NCI-H524 treated with DMSO at 0.1 percent for 48 hours (cell line): ENCODE measurements around the gene PRR36.

Experiments
- DNase-seq: peaks from one replicate; lab custom pipeline; 2025; lab: John Stamatoyannopoulos, UW

The PRR36 gene

DNA sequence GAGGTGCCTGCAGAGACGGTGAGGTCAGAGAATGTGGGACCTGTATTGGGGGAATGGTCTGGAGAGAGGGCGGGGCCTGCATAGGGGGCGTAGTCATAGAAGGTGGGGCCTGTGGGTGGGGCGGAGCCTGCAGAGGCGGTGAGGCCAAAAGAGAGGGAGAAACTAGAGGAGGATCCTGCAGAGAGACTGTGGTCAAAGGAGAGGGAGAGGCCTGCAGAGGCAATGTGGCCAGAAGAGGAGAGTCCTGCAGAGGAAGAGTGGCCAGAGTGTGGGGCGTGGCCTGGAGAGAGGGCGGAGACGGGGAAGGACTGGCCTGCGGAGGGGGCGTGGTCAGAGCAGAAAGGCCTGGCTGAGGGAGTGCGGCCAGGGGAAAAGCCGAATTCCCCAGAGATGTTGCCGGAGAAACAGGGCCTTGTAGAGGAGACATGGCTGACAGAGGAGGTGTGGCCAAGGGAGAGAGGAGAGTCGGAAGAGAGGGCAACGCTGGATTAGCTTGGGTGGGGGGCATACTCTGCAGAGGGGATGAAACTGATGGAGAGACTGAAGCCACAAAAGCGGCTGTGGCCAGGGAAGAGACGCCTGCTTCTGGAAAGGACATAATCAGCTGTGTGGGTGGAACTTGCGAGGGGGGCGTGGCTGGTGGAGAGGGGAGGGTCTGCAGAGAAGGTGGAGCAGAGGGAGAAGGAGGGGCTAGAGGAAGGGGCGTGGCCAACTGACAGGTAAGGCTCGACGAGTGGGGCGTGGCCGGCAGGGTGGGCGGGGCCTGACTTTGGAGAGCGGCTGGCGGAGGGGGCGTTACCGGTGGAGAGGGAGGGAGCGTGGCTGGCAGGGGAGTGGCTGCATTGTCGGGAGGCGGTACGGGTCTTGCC is 2.5 kb downstream of the PRR36 start:
- no peak for DNase-seq

DNA sequence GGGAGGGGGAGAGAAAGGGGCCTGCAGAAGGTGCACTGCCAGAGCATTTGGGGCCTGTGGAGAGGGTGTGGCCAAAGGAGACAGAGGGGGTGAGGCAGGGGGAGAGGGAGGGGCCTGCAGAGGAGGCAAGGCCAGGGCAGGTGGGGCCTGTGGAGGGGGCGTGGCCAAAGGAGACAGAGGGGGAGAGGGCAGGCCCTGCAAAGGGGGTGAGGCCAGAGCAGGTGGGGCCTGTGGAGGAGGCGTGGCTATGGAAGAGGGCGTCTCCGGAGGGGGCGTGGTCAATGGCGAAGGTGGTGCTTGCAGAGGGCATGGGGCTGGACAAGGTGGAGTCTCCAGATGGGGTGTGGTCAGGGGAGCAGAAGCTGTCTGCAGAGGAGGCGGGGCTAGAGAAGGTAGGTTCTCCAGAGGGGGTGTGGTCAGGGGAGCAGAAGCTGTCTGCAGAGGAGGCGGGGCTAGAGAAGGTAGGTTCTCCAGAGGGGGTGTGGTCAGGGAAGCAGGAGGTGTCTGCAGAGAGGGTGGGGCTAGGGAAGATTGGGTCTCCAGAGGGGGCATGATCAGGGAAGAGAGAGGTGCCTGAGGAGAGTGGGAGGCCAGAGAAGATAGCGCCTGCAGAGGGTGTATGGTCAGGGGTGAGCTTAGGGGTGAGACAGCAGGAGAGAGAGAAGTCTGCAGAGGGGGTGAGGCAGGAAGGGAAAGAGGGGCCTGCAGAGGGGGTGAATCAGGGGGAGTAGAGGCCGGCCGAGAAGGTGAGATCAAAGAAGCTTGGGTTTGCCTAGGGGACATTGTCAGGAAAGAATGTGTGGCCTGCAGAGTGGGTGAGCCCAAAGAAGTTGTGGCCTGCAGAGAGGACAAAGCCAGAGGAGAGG is 3.4 kb downstream of the PRR36 start:
- no peak for DNase-seq

DNA sequence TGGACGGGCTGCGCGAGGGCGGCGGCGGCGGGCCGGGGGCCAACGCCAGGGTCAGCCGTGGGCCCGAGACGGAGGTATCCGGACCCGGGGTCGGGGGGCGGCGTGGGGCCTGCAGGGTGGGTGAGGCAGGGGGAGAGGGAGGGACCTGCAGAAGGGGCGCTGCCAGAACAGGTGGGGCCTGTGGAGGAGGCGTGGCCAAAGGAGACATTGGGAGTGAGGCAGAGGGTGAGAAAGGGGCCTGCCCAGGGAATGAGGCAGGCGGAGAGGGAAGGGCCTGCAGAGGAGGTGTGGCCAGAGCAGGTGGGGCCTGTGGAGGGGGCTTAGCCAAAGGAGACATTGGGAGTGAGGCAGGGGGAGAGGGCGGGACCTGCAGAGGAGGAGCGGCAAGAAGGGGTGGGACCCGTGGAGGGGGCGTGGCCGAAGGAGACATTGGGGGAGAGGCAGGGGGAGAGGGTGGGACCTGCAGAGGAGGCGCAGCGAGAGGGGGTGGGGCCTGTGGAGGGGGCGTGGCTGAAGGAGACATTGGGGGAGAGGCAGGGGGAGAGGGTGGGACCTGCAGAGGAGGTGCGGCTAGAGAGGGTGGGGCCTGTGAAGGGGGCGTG is 4.2 kb downstream of the PRR36 start:
- DNase-seq: no peak

GRCh38 chr19:7869453-7869909 is 4.7 kb downstream of the PRR36 start:
- no peak for DNase-seq

DNA sequence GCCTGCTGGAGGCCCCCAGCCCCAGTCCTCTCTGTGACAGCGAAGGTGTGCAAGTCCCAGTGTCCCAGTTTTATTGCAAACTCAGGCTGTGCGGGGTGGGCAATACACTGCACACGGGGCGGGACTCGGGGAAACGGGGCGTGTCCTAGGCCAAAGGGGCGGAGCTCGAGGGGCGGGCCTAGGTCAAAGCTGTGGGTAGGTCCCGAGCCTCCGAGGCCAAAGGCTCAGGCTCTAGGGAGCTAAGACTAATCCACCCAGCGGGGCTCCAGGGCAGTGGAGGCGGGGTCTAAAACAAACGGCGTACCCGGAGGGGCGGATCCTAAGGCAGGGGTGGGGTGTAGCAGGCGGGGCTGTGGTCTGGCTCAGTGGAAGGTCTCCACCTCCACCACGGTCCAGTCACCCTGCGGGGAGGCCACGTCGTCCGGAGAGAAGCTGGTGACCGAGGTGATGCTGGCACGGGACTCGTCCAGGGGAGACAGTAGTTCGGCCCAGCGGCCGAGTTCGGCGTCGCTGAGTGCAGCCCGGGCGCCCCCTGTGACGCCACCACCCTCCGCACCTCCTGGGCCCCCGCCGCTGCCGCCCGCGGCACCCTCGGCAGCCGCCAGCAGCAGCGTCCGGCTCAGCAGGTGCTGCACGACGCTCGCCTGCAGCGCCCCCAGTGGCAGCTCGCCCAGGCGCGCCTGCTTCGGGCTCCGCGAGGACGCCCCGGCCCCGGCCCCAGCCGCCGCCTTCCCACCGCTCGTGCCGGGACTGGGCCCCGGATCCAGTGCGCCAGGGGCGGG is 5.3 kb downstream of the PRR36 start:
- DNase-seq: no peak

DNA sequence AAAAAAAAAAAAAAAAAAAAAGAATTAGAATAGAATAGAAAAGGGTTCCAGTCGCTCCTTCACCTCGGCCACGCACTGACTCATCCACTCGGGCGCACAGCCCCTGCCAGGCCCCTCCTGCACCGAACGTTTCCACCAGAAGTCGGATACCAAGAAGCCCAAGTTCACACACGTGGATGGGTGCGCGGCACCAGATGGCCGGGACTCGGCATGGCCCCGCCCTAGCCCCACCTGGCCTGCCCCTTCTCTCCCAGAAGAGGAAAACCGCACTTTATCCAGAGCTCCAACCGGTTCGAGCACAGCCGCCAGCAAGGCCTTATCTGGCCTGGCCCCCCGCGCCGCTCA is 5.9 kb downstream of the PRR36 start:
- DNase-seq: no peak

GRCh38 chr19:7867092-7867844 is 6.9 kb downstream of the PRR36 start:
- DNase-seq: no peak

GRCh38 chr19:7866399-7867091 is 7.6 kb downstream of the PRR36 start:
- DNase-seq: no peak

GRCh38 chr19:7865262-7865911 is 8.8 kb downstream of the PRR36 start:
- no peak for DNase-seq

- DNase-seq: no peak
Measured at GRCh38 chr19:7864690-7865074, 9.5 kb downstream of the PRR36 start.

DNA sequence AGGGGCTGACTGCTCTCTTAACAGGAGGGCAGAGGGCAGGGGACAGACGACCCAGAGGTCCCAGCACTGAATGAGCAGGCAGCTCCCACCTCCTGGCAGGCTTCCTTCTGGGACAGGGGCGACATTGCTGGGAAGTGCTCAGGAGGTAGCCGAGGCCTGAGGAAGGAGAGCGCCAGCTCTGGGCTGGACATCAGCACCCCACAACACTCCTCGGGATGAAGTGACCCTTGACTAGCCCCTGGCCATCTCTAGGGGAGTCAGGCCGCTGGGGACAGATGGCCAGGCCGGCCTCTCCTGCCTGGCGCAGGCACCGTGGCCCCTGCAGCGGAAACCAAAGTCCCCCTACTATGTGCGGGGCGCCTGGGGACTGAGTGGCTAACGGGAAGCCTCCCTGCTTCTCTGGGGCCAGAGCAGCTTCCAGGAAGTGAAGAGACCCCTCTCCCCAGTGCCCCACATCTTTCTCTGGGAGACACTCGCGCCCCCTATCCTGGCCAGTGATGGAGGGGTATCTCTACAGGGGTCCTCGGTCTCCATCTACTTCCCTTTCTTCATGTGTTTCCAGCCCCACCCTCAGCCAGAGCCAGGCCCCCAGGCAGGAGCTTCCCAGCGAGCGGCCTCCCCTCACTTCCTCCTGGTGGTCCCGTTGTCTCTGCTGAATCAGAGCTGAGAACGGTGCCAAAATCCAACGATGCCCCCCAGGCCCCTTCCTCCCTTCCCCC is 10.1 kb downstream of the PRR36 start:
- DNase-seq: no peak

DNA sequence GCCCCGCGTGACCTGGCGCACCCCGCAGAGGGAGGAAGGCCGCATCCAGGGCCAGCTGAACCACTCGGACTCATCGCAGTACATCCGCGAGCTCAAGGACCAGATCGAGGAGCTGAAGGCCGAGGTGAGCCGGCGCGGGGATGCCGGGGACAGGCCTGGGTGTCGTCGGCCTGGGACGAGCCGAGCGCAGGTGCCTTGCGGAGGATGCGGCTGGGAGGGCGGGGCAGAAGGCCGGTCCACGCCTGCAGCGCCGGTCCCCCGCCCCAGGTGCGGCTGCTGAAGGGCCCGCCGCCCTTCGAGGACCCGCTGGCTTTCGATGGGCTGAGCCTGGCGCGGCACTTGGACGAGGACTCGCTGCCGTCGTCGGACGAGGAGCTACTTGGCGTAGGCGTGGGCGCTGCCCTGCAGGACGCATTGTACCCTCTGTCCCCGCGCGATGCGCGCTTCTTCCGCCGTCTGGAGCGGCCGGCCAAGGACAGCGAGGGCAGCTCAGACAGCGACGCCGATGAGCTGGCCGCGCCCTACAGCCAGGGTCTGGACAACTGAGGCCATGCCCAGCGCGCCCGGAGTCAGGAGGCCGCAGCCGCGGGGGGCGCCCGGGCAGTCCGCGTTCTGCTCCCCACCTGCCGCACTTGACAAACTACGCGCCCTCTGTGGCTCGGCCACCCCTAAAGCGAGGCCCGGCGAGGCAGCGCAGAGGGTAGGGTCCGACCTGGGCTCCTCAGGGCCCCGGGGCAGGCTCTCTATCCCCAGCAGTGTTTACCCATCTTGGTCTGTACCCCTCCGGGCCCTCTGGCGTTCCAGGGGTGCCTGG is 10.8 kb downstream of the PRR36 start:
- DNase-seq: no peak

DNA sequence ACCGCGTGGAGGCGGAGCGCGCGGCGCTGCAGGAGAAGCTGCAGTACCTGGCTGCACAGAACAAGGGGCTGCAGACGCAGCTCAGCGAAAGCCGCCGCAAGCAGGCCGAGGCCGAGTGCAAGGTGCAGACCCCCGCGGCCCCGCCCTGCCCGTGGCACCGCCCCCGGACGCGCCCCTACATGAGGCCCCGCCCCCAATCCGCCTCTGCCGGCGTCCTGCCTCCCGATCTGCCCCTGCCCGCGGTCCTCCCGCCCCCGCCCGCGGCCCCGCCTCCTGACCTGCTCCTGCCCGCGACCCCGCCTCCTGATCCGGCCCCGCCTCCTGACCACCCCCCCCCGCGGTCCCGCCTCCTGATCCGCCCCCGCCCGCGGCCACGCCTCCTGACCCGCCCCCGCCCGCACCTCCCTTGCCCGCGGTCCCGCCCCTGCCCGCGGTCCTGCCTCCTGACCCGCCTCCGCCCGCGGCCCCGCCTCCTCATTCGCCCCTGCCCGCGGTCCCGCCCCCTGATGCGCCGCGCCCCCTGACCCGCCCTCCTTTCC is 11.7 kb downstream of the PRR36 start:
- DNase-seq: no peak

DNA sequence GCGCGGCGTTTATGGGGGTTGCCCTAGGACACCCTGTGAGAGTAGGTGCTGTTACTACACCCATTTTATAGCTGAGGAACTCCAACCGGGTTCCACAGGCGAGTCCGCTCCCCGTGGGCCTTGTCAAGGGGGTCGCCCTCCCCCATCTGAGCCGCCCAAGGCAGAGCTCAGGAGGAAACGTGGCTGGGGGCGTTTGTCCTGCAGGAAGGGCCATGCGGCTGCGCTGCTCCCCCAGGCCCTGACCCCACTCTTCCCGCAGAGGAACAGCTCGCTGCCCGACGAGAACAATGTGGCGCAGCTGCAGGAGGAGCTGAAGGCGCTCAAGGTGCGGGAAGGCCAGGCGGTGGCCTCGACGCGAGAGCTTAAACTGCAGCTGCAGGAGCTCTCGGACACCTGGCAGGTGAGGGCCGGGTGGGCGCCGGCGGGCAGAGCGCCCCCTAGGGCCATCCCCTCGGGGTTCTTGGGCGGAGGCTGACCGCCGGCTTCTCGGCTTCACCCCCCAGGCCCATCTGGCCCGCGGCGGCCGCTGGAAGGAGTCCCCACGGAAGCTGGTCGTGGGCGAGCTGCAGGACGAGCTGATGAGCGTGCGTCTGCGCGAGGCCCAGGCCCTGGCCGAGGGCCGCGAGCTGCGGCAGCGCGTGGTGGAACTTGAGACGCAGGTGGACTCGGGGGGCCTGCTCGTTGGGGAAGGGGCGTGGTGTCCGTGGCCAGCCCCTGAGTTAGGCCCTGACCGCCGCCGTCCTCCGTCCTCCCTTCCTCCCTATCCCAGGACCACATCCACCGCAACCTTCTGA is 12.4 kb downstream of the PRR36 start:
- no peak for DNase-seq

- DNase-seq: no peak
Measured at GRCh38 chr19:7860714-7861618, 13.2 kb downstream of the PRR36 start.
